Activated naive CD4-positive, alpha-beta T cell treated with Interleukin-2 at 50 U/mL for 16 hours (primary cell): Measurements from ENCODE around the gene PVALEF.

ENCODE experiments used
- DNase-seq: peaks from one replicate; pipeline ENCODE4 v3.0.0-alpha.2; 2020

Gene PVALEF

DNA sequence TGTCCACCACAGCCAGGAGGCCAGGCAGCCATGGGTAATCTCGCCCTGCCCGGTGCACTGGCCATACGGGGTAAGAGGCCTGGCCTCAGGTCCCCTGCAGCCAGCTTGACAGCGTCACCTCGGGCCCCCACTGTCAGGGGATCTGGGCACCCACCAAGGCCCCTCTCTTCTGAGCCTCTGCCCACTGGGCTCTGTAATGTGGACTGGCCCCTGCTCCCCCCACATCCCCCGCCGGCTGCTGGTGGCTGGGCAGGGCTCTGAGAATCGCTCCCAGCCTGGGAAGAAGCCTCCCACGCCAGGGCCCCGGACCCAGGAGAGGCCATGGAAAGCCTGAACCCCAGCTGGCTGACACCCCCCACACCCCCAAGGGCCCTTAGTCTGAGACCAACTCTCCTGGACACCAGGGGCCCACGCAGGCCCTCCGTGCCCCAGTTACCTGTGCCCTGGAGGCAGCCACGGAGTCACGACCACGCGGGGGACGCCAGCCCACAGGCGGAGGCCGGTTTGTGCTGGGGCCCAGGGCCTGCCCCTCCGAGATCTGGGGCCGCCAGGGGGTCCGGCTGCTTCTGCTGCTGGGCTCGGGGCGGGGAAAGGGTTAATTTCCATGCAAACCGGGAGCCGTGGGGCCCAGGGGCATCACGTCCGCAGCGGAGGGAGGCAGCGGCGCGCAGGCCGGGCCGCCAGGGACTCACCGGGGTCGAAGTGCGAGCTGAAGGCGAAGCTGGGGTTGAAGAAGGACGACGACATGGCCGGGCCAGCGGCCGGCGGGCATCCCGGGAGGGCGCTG is at the start of gene PVALEF:
TSS of gene PVALEF (plus strand) at position 262 of the 787 bp plus-strand sequence. CDS start 15,720 bp downstream, outside the sequence.
- no peak for DNase-seq

- no peak for DNase-seq
Measured at GRCh38 chr17:81115749-81116464, 49.4 kb upstream of the PVALEF start.

DNA sequence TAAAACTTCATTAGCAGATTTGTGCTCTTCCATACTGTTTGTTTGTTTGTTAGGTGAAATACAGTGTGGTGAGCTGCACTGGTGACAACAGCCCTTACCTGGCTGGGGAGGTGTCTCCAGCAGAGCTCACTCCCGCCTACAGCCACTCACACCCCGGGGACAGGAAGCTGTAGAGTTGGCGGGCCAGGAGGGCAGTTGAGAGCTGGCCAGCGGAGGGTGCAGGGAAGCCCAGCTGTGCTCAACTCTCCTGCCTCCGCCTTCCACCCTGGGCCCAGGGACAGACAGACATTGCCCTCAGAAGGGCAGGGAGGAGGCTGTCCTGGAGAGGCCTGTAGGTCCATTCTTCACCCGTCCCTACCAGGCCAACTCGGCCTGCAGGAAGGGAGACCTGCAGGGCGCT is 48.6 kb upstream of the PVALEF start:
- DNase-seq, result no peak

DNA sequence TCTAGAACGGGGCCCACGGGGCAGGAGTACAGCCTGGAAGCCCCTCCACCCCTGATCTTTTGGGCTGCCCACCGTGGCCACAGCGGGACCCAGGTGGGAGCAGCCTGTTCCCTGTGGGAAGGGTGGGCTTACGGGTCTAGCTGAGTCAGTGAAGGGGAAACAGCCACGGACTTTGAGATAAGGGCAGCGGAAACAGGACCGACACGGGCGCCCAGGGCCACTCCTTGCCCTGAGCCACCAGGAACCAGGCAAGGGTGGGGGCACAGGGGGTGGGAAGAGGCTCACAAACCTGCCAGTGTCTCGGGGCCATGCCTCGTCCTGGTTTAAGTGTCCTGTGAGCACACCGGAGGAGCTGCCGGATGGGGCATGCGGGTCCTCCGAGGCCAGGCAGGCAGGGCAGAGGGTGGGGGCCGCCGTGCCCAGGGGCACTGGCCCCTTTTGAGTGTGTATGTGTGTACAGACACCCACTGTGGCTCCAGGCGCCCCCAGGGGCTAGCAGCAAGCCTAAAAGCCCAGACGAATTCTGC is 47.6 kb upstream of the PVALEF start:
- no peak for DNase-seq

- no peak for DNase-seq
Measured at GRCh38 chr17:81118308-81119221, 46.7 kb upstream of the PVALEF start.

GRCh38 chr17:81119223-81120148 is 45.8 kb upstream of the PVALEF start:
- DNase-seq, result peak; percentile 84

DNA sequence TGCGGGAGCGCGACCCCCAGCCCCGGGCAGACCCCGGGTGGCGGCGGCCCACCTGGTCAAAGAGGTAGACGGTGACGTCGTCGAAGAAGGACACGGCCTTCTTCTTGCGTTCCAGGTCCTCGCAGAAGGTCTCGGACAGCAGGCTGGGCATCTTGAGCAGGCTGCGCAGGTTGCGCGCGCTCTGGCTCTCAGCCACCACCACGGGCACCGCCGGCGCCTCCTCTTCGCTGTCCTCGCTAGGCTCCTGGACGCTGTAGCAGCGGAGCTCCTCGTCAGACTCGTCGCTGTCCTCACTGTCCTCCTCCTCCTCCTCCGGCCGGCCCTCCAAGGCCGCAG is 45.2 kb upstream of the PVALEF start:
- DNase-seq, result no peak

- no peak for DNase-seq
Measured at GRCh38 chr17:81120695-81121621, 44.3 kb upstream of the PVALEF start.

- no peak for DNase-seq
Measured at GRCh38 chr17:81121841-81122733, 43.2 kb upstream of the PVALEF start.

DNA sequence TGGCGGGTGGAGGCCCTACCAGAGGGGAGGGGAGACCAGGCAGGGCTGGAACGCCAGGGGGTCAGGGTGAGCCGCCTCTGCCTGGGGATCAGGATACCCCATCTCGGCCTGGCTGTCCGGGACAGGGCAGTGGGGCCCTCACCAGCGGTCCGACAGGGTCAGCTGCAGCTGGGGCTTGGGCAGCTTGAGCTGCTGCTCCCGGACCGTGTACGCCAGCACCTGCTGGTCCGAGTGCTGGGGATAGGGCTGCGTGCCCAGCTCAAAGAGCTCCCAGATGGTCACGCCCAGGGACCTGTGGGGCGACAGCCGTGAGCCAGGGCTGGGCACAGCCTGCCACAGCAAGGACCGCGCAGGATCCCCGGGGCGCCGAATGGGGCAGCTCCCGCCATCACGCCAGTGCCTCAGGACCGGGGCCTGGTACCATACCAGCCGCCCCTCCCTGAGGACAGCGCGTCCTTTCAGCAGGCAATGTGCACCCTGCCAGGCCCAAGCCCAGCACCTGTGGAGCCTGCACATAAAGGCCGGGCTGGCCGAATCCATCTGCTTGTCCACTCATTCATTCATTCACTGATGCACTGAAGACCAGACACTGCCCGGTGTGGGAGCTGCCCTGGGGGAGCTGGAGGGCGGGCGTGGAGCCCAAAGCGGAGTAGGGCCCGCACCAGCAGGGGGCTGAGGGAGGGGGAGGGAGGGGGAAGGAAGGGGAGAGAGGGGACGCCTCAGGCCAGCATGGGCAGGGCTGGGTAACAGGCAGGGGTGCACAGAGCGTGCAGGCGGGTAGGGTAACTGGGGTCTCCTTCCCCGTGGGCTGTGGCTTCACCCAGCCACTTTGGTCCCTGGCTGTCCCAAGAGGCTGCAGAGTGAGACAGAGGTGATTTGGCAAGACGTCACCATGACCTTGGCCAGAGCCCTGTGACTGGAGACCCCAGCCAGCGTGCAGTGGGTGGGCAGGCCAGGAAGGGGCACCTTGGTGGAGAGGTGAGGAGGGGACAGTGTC is 42.0 kb upstream of the PVALEF start:
- DNase-seq, result no peak

DNA sequence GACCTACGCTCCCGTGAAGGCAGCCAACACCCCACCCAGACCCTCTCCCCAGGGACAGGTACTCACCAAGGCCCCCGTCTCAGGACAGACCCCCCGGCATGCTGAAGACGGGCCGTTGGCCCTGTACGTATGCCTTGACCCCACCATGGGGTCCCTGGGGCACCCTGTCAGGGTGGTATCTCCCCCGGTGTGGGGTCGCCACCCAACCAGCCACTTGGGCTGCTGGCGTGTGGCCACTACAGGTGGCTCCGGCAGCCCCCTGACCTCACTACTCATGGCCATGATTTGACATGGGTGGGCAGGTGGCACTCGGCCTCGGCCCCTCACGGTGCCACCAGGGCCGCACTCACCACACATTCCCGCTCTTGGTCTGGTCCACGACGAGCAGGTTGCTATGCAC is 40.9 kb upstream of the PVALEF start:
- DNase-seq, result no peak

GRCh38 chr17:81125573-81126081 is 39.7 kb upstream of the PVALEF start:
- no peak for DNase-seq

GRCh38 chr17:81126281-81127132 is 38.8 kb upstream of the PVALEF start:
- no peak for DNase-seq

DNA sequence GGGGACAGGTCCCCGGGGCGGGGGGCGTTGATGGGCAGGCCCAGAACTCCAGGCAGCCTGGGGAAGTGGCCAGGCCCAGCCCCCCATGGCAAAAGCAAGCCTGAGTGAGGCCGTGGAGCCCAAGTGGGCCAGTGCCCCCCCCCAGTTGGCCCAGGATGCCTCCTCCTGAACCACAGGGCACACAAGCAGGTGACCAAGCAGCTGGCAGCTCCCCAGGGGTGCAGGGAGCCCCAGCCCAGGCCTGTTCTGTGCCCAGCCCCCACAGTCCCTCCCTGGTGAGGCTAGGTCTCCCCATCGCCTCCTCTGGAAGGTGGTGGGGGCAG is 38.2 kb upstream of the PVALEF start:
- DNase-seq, result no peak

GRCh38 chr17:81127526-81128177 is 37.7 kb upstream of the PVALEF start:
- no peak for DNase-seq

GRCh38 chr17:81128338-81128737 is 37.0 kb upstream of the PVALEF start:
- DNase-seq, result no peak

DNA sequence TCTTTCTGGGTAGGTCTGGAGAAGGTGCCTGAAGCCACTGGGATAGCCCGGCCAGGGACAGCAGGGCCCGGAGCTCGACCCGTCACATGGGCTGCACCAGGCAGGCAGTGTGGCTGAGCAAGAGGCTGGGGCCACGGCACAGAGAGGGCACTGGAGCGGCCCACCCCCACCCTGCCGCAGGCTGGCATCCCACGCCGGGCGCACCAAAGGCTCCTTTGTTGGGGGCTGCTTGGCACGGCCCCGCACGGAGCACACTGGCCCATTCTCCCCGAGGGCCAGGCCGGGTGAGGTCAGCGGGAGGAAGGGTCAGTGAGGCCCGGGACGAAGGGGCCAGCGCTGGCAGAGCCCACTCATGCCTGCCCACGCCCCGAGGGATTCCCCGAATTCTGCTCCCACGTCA is 36.5 kb upstream of the PVALEF start:
- no peak for DNase-seq
